Ovary (tissue), 3 donors: ENCODE measurements around the gene PDPR.
"Not testable (repeated sequence)": the region's sequence is repeated elsewhere in the genome, so short reads cannot be mapped to it uniquely, and the experiment has no call there.

Source experiments
- POLR2A ChIP-seq: fragments of 450-650 bp; IDR thresholded peaks from one replicate; pipeline ENCODE4 v1.6.1; 2017; ENCODE audit warnings: antibody characterized with exemption, mild to moderate bottlenecking, moderate library complexity
- TF ChIP-seq, protein P1 (sequence below), 3 donors: fragments of 450-650 bp in 2 of 3; fragments of 200-600 bp in 1 of 3; IDR thresholded peaks; one replicate each; pipeline versions ENCODE4 v1.5.1 to v1.8.0; 2016 to 2022; ENCODE audit warnings: antibody characterized with exemption in 3 of 3, mild to moderate bottlenecking in 1 of 3
- donor health status: DM: no; HTN: no; CAD: no.

DNA sequence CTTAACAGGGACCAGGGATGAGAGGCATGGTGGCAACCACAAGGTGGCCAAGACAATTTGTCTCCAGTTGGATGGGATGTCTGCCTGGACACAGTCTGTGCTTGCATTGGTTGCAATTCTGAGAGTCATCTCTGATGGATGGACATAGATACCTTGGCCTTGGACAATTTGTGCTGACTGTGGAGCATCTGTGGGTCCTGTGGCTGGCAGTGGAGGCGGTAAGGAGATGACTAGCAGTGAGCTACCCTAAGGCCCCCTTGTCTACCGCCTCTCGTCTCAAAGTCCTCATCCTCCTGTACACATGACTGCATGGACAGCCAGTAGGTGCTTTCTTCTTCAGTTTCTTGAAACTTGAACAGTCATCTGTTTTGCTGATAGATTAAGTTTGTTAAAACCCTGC is 4.6 kb downstream of the PDPR start:
- TF ChIP-seq, protein P1, sequence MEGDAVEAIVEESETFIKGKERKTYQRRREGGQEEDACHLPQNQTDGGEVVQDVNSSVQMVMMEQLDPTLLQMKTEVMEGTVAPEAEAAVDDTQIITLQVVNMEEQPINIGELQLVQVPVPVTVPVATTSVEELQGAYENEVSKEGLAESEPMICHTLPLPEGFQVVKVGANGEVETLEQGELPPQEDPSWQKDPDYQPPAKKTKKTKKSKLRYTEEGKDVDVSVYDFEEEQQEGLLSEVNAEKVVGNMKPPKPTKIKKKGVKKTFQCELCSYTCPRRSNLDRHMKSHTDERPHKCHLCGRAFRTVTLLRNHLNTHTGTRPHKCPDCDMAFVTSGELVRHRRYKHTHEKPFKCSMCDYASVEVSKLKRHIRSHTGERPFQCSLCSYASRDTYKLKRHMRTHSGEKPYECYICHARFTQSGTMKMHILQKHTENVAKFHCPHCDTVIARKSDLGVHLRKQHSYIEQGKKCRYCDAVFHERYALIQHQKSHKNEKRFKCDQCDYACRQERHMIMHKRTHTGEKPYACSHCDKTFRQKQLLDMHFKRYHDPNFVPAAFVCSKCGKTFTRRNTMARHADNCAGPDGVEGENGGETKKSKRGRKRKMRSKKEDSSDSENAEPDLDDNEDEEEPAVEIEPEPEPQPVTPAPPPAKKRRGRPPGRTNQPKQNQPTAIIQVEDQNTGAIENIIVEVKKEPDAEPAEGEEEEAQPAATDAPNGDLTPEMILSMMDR (IDR thresholded peaks at IDR 0.05) = not testable (repeated sequence)
- TF ChIP-seq POLR2A = not testable (repeated sequence)
